22Rv1 (cell line): ENCODE measurements around the gene LRRC7.

ENCODE experiments used
- H3K27ac ChIP-seq: fragments of 450-650 bp; 2 replicates; pipeline ENCODE4 v1.5.1; 2017
- CTCF ChIP-seq: fragments of 450-650 bp; IDR thresholded peaks from 2 replicates; pipeline ENCODE4 v1.5.1; 2017; ENCODE audit warnings: mild to moderate bottlenecking
- ZFX ChIP-seq: fragments of 450-650 bp; IDR thresholded peaks from 2 replicates; pipeline ENCODE4 v1.6.1; 2017; ENCODE audit warnings: antibody characterized with exemption, borderline replicate concordance

The LRRC7 gene

GRCh38 chr1:70025052-70025451 is 457.3 kb downstream of the LRRC7 start:
- no peak for TF ChIP-seq CTCF
- TF ChIP-seq ZFX = no peak
- no peak overlapping the region for H3K27ac ChIP-seq

DNA sequence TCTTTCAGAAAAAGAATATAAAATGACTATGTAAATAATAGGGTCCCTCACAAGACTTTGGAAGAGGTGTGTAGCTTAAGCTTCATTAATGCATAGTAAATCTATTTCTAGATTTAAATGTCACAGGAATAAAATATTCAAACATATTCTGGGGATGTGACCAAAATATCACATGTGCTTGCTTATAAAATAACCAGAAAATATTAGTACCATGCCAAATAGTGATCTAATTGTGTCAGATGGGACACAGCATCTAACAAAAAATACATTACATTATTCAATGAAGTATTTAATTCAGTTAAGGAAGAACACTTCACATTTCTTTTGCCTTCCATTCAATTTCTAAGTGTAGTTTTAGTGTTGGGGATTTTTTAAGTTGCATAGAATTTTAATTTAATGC is 458.1 kb downstream of the LRRC7 start:
- TF ChIP-seq ZFX (no peak), CTCF (no peak)
- H3K27ac ChIP-seq = no peak overlapping the region

DNA sequence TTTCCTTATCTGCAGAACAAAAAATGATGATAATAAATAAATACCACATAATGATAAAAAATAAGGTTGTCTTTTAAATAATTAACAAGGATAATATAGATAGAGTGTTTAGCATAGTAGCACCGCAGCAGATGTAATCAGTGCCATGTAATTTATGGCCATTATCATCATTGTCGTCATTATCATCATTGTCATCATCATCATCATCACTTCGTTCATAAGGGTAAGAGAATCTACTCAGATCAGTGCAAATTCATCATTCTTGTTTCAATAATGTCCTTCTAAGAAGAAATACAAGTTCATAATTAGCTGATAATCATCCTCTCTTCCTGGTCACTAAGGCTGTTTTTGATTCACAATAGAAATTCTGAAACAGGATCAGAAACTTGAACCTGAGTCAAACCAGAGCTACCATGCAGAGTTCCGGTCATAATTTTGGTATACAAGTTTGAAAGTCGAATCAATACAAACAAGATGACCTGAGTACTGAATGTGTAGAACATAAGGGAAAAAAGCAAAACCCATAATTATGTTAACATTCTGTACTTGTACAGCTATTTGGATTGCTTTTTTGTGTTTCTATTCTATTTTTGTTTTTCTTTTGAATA is 465.6 kb downstream of the LRRC7 start:
- H3K27ac ChIP-seq = no peak overlapping the region
- TF ChIP-seq ZFX (no peak), CTCF (no peak)

DNA sequence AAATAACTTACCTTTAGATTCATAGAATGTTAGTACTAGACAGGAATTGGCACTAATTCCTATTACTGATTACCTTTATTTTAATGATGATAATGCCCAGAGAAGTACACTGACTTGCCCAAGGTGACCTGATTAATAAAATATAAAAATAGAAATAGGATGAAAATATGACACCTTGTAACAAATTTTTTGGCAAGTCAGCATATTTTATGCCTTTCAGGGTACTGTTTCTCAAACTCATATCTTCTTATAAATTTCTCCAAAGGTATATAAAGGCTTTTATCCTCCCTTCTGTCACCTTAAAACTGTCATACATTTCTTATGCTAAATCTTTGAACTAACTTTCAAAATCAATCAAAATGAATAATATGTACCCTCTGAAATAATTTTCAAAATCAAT is 466.2 kb downstream of the LRRC7 start:
- no peak overlapping the region for H3K27ac ChIP-seq
- TF ChIP-seq CTCF (no peak), ZFX (no peak)

DNA sequence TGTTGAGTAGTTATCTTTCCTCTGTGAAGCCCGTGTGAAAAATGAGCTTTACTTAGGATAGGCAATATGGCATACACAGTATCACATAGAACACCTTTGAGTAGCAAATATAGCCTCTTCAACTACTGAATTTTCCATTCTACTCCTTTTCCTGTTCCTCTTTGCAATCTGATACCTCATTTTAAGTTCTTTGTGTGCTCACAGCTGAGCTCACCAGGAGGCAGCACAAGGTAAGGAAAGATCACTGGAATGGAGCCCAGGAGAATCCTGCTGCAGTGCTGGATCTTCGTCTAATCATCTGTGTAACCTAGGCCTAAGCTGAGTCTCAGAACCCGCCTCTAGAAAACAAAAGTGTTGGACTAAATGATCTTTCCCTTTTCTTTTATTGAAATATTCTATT is 466.7 kb downstream of the LRRC7 start:
- no peak for TF ChIP-seq ZFX
- peak; percentile 52 for TF ChIP-seq CTCF
- no peak overlapping the region for H3K27ac ChIP-seq

DNA sequence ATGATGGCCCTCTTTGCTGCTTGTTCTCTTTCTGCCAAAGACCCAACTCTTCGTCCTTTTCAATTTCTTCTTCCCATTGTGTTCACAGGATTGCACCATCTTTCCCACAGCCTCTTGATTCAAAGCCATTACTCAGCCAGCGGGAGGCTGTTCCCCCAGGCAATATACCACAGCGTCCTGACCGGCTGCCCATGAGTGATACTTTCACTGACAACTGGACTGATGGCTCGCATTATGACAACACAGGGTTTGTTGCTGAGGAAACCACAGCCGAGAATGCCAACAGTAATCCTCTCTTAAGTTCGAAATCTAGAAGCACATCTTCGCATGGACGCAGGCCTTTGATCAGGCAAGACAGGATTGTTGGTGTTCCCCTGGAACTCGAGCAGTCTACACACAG is 470.3 kb downstream of the LRRC7 start:
- TF ChIP-seq CTCF (no peak), ZFX (no peak)
- H3K27ac ChIP-seq = no peak overlapping the region

- H3K27ac ChIP-seq = no peak overlapping the region
- TF ChIP-seq CTCF = no peak
- no peak for TF ChIP-seq ZFX
These were observed 471.8 kb downstream of the LRRC7 start for GRCh38 chr1:70039485-70039884.
